Measurements from ENCODE around the gene KCNQ1.
"Not testable (repeated sequence)": the region's sequence is repeated elsewhere in the genome, so short reads cannot be mapped to it uniquely, and the experiment has no call there.

The KCNQ1 gene

GRCh38 chr11:2472428-2473186 is 27.8 kb downstream of the KCNQ1 start:
- no peak for DNase-seq (ENCODE audit: low read depth, low spot score)

GRCh38 chr11:2473361-2474058 is 28.7 kb downstream of the KCNQ1 start:
- no peak for DNase-seq (ENCODE audit: low read depth, low spot score)

DNA sequence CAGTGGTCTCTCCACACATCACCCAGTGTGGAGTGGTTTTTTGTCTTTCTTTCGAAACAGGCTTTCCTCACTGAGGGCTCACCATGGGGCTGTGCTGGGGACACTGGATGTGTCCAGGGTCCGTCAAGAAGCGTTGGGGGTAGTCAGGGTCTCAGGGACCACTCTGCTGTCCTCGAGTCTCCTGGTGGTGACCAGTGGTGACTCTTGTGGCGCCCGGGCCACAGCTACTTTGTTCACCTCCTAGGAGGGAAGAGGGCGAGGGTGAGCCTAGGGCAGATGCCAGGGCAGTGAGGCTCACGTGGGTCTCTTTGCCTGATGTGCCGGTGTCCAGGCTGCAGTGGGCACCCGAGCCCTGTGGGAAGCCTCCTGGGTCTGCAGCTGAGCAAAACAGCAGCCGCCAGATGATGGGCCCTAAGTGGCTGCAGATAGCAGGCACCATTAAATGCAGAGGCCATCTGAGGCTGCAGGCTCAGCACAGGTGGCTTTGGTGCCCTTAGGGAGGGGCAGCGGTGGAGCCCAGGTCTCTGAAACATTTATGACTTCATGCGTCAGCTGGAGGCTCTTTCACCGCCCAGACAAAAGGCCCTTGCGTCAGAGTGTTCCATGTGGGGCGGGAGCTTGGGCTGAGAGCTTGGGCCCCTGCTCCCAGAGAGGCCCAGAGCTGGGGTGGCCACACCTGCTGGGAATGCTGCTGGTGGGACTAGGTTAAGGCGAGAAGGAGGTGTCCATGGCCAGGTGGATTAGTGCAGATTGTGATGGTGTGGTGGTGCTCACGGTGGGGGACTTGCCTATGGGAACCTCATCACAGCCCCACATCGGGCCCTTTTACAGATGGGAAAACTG is 29.5 kb downstream of the KCNQ1 start:
- DNase-seq (ENCODE audit: low read depth, low spot score) = no peak

DNA sequence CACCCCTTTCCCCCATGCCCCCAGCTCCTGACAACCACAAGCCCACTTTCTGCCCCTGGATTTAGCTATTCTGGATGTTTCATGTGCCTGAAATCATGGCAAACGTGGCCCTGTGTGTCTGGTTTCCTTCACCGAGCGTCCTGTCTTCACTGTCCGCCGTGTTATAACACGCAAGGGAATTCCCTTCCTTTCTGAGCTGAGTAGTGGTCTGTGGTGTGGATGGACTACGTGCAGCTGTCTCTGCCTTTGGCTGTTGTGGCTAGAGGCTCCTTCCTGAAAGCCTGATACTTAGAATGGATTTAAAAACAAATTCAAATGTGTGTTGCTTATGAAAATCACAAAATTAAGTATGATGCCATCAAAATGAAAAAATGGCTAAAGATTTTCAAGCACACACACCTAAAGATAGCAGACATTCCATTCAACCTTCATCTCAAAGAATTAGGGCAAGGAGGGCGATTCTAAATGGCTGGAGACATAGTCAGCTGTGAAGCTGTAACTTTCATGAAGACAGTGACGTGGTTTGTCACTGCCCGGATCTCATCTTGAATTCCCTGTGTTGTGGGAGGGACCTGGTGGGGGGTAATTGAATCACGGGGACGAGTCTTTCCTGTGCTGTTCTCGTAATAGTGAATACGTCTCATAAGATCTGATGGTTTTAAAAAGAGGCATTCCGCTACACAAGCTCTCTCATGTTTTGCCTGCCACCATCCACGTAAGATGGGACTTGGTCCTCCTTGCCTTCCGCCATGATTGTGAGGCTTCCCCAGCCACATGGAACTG is 30.5 kb downstream of the KCNQ1 start:
- no peak for DNase-seq (ENCODE audit: low read depth, low spot score)

DNA sequence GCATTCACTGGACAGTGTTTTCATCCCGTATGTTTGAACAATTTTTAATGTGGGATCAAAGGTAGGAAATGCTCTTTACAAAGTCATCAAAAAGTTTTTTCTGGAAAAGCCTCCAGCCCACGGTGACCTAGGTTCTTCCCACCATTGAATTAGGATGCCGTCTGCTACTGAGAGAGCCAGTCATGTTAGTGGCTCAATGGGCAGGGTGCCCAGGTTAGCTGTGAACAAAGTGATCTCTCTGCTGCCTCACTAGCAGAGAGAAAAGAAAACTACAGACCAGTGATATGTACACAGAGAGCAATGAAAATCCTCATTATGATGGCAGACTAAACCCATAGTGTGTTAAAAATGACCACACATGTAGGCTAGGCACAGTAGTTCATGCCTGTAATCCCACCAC is 32.4 kb downstream of the KCNQ1 start:
- no peak for DNase-seq (ENCODE audit: low read depth, low spot score)

DNA sequence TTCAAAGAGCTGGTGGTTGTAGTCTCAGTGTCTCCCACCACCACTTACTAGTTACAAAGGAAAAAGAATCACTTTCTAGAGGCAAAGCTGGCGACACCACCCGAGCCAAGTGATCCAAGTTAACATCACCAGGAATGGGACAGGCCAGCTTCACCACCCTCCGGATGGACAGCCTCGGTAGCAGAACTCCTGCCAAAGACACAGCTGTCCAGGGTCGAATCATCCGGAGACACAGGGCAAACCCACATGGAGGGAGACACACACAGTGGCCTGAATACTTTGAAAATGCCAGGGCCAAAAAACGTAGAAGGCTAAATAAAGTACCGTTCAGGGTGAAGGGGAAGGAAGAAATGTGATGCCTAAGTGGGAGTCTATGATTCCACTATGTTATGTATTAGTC is 33.1 kb downstream of the KCNQ1 start:
- DNase-seq (ENCODE audit: low read depth, low spot score) = no peak

DNA sequence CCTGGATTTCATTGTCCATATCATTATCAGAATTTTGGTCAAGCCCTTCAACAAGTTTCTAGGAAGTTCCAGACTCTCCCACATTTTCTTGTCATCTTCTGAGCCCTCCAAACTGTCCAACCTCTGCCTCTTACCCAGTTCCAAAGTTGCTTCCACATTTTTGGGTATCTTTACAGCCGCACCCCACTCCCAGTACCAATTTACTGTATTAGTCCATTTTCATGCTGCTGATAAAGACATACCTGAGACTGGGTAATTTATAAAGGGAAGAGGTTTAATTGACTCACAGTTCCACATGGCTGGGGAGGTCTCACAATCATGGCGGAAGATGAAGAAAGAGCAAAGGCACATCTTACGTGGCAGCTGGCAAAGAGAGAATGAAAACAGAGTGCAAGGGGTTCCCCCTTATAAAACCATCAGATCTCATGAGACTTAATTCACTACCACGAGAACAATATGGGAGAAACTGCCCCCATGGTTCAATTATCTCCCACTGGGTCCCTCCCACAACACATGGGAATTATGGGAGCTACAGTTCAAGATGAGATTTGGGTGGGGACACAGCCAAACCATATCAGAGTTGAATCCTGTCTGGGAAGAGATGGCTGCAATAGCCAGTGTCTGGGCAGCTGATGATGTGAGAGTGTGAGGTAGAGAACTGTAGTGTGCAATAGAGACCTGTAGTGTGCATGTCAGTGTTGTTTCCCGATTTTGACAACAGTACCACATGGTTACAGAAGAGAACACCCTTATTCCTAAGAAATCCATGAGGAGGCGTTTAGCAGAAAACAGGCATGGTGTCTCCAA is 35.5 kb downstream of the KCNQ1 start:
- DNase-seq (ENCODE audit: low read depth, low spot score) = not testable (repeated sequence)

DNA sequence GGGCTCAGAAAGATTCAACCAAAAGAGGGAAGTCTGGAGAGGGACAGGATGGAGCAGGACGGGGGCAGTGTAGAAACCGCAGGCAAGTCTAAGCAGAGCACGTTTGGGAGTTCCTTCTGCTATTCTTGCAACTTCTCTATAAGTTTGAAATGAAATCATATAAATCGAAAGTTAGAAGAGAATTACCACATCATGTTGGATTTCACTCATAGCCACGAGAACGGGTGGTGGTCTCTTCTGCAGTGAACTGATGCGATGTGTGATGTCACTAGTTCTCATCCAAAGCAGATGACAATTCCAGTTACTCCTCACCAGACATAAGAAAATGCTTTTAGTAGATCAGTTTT is 36.0 kb downstream of the KCNQ1 start:
- DNase-seq (ENCODE audit: low read depth, low spot score) = no peak

DNA sequence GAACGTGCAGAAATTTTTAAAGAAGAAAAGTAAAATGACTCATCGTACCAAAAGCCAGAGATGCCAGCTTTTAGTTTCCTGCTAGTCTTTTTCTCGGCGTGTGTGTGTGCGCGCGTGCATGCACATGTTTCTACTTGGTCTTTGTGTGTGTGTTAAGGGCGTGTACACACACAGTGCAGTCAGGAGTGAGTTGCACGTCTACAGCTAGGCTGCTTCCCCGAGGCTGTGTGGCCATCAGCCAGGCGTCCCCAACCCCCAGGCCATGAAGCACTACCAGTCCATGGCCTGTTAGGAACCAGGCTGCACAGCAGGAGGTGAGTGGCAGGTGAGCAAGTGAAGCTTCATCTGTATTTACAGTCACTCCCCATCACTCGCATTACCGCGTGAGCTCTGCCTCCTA is 36.4 kb downstream of the KCNQ1 start:
- no peak for DNase-seq (ENCODE audit: low read depth, low spot score)

DNA sequence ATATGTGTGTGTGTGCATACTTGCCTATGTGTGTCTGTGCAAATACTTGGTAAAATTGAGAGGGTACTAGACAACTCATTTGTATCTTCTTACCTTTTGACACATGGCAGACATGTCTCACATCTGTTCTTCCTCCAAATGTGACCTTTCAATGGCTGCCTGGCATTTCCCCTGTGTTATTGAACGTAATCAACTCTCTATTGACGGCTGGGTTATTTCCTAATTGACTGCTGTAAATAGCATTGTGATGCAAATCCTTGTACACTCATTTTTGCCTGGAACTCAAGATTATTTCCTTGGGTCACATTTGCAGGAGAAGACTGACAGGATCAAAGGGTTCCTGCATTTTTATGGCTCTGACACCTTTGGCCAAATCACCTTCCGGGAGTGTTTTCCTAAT is 37.4 kb downstream of the KCNQ1 start:
- DNase-seq (ENCODE audit: low read depth, low spot score) = no peak

- no peak for DNase-seq (ENCODE audit: low read depth, low spot score)
Measured at GRCh38 chr11:2482745-2483144, 37.9 kb downstream of the KCNQ1 start.

DNA sequence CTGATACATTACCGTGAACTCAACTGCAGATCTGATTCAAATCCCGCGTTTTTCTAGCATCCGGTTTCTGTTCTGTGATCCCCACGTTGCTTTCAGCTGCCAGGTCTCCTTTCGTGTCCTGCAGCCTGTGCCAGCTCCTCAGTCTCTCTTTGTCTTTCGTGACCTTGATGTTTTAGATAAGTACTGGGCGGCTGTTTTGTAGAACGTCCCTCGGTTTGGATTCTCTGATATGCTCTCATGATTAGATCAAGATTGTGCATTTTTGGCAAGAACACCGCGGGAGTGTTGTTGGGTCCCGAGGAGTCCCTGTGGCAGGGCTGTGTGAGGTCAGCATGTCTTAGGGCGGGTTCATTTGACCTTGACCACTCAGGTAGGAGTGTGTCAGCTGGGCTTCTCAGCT is 38.6 kb downstream of the KCNQ1 start:
- no peak for DNase-seq (ENCODE audit: low read depth, low spot score)

DNA sequence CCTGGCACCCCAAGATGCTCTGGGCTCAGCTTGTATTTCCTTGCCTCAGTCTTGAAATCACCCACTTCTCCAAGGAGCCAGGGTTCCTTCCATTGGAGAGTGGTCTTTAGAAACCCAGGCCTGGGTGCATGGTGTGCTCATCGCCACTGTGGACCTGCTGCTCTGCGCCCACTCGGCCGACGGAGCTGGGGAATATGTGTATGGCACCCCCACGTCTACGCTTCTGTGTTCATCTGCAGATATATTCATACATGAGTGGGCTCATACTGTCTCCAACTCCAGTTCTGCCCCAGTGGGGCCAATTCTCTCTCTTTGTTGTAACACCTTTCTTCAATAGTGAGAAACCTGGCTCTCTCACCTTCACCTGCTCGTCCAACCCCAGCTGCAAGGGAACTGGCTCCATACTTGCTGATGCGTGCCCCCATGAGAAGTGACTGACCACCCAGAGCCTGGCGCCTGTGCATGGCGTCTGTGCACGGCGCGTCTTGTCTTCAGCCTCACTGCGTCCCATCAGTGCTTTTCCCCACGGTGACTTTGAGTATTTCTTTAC is 39.8 kb downstream of the KCNQ1 start:
- DNase-seq (ENCODE audit: low read depth, low spot score) = no peak

GRCh38 chr11:2488004-2488403 is 43.2 kb downstream of the KCNQ1 start:
- DNase-seq (ENCODE audit: low read depth, low spot score) = no peak

DNA sequence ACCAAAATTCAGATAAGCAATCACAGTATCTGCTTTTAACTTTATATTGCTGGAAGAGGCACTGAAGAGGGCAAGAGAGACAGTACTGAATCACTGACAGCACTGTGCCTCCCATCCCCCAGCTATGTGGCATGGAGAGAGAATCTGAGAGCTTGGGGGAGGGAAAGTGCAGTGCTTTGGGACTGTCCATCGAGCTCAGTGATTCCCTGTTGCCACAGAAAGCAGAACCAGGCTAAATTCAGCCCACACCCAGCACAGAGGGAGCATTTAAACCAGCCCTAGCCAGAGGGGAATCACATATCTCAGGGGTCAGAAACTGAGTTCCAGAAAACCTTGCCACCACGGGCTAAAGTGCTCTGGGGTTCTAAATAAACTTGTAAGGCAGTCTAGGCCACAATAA is 44.3 kb downstream of the KCNQ1 start:
- DNase-seq (ENCODE audit: low read depth, low spot score) = no peak

DNA sequence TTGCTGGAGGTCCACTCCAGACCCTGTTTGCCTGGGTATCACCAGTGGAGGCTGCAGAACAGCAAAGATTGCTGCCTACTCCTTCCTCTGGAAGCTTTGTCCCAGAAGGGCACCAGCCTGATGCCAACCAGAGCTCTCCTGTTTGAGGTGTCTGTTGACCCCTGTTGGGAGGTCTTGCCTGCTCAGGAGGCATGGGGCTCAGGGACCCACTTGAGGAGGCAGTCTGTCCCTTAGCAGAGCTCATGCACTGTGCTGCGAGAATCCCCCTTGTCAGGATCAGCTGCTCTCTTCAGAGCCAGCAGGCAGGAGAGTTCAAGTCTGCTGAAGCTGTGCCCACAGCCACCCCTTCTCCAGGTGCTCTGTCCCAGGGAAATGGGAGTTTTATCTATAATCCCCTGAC is 53.1 kb downstream of the KCNQ1 start:
- not testable (repeated sequence) for DNase-seq (ENCODE audit: low read depth, low spot score)

- no peak for DNase-seq (ENCODE audit: low read depth, low spot score)
Measured at GRCh38 chr11:2498750-2499149, 53.9 kb downstream of the KCNQ1 start.

- DNase-seq (ENCODE audit: low read depth, low spot score) = no peak
Measured at GRCh38 chr11:2507212-2507901, 62.5 kb downstream of the KCNQ1 start.

DNA sequence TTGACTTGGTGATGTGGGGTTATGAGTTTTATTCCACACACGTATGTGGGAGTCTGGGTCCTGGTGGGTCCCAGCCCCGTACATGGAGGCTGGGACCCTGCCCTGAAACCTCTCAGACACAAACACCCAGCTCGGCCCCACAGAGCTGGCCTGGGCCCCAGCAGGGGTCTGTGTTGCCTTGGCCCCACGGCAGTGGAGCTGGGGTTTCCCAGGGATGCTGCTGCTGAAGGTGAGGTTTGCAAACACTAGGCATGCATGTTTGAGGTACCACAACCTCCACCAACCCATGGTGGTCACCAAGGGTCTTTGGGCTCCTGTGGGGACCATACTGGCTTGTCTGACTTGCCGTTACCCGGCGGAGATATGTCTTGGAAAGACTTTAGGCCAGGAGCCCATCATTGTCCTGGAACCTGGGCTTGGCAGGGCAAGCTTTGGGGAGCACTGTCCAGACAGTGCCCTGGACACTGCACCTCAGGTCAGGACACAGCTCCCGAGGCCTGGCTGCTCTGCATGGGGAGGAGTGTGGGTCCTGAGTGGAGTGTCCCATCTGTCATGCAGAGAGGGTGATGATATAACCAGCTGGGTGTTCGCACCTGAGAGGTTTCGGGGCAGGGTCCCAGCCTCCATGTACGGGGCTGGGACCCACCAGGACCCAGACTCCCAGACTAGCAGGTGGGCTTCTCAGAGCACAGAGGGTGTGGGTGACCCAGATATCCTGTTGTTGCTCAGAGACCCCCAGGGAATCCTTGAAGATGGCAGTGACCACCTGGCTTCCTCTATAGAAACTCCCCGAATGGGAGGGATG is 63.3 kb downstream of the KCNQ1 start:
- no peak for DNase-seq (ENCODE audit: low read depth, low spot score)

Data from astrocyte of the hippocampus (primary cell).